HCT116 (cell line): ENCODE measurements around the gene ARNT2. TPM values are rescaled to one million over a fixed set of nuclear protein-coding genes. Genes with fewer than 3 reads are reported as not detected.
"Not testable (repeated sequence)": the region's sequence is repeated elsewhere in the genome, so short reads cannot be mapped to it uniquely, and the experiment has no call there.

Experiments
- ATAC-seq: fragments of 200-7000 bp; cut with Tn5 transposase; 2 replicates; pipeline ENCODE4 v1.9.1; 2020; ENCODE audit warnings: mild to moderate bottlenecking, moderate library complexity
- BruUV-seq: library from RNA; stranded (reverse); fragments of 400-500 nt; replicated peaks from 2 replicates; lab custom pipeline; 2021; lab: Mats Ljungman, UMichigan
- CTCF ChIA-PET: fragments of 300-600 bp; sonication (Branson Sonifier 250); formaldehyde crosslinking; loops from one replicate; lab custom pipeline; 2021; ENCODE audit warnings: antibody characterized with exemption; lab: Charles Lee
- POLR2A ChIA-PET: fragments of 300-600, 350-600 bp; sonication (Branson Sonifier 250); formaldehyde crosslinking; loops from one replicate; lab custom pipeline; 2021; ENCODE audit warnings: antibody characterized with exemption; lab: Charles Lee
- RAD21 ChIA-PET, 2 experiments: fragments of 300-600 bp; sonication (Branson Sonifier 250); formaldehyde crosslinking; loops; one replicate each; lab custom pipeline; 2023; ENCODE audit warnings: low total read pairs in 2 of 2; ENCODE audit not compliant: uncharacterized antibody in 2 of 2, unreplicated experiment in 2 of 2, low non-redundant PET in 1 of 2; lab: Charles Lee
- DNase-seq: peaks from one replicate; pipeline ENCODE4 v3.0.0-alpha.2; 2010; ENCODE audit warnings: low read depth, low spot score
- H2AFZ ChIP-seq: fragments of 200-600 bp; shearing (Covaris generic), sonication (generic); 2 replicates; pipeline ENCODE4 v1.6.1; 2017; ENCODE audit warnings: low read depth, mixed run types, mixed read lengths, antibody characterized with exemption, low read length; ENCODE audit not compliant: poor library complexity, severe bottlenecking
- H3K27ac ChIP-seq: 2 replicates; pipeline ENCODE4 v1.5.1; 2012; ENCODE audit warnings: low read depth, low read length
- H3K27me3 ChIP-seq: fragments of 200-600 bp; sonication (generic); 2 replicates; pipeline ENCODE4 v1.6.1; 2016; ENCODE audit warnings: mixed run types, low read length, mixed read lengths; ENCODE audit not compliant: insufficient read depth
- H3K36me3 ChIP-seq, 2 experiments: fragments of 200-500 bp in 1 of 2; fragments of 200-600 bp in 1 of 2; sonication (Bioruptor generic) in 1 of 2; sonication (generic) in 1 of 2; 2 replicates each; pipeline versions ENCODE4 v1.5.1 to v1.6.1; 2014 to 2016; ENCODE audit warnings: low read length in 2 of 2, inconsistent platforms in 1 of 2, mixed read lengths in 1 of 2, mixed run types in 1 of 2; ENCODE audit not compliant: insufficient read depth in 2 of 2, control insufficient read depth in 1 of 2
- H3K4me1 ChIP-seq, 2 experiments: fragments of 200-600 bp in 1 of 2; sonication (generic) in 1 of 2; 2 replicates each; pipeline versions ENCODE4 v1.5.1 to v1.6.1; 2012 to 2017; ENCODE audit warnings: low read length in 2 of 2, inconsistent platforms in 1 of 2, mild to moderate bottlenecking in 1 of 2, mixed read lengths in 1 of 2, mixed run types in 1 of 2, moderate library complexity in 1 of 2; ENCODE audit not compliant: insufficient read depth in 2 of 2, control insufficient read depth in 1 of 2
- H3K4me2 ChIP-seq: fragments of 200-600 bp; sonication (generic); 2 replicates; pipeline ENCODE4 v1.6.1; 2017; ENCODE audit warnings: mixed run types, low read length, mixed read lengths
- H3K4me3 ChIP-seq, 2 experiments: fragments of 200-600 bp in 1 of 2; sonication (generic) in 1 of 2; replicated peaks in 1 of 2; 2 replicates each; pipeline ENCODE4 v1.5.1; 2011 to 2016; ENCODE audit warnings: low read length in 2 of 2, control low read depth in 1 of 2, low read depth in 1 of 2, mild to moderate bottlenecking in 1 of 2, mixed read lengths in 1 of 2, mixed run types in 1 of 2
- H3K79me2 ChIP-seq: fragments of 200-600 bp; sonication (generic); 2 replicates; pipeline ENCODE4 v1.6.1; 2017; ENCODE audit warnings: mild to moderate bottlenecking, mixed run types, low read length, moderate library complexity, mixed read lengths; ENCODE audit not compliant: insufficient read depth
- H3K9ac ChIP-seq: fragments of 200-600 bp; sonication (generic); 2 replicates; pipeline ENCODE4 v1.6.1; 2016; ENCODE audit warnings: low read length, mixed read lengths
- H3K9me2 ChIP-seq: fragments of 200-600 bp; sonication (generic), shearing (Covaris generic); 2 replicates; pipeline ENCODE4 v1.6.1; 2017; ENCODE audit warnings: mixed run types, mild to moderate bottlenecking, moderate library complexity; ENCODE audit not compliant: insufficient read depth
- H3K9me3 ChIP-seq, 2 experiments: fragments of 200-500 bp in 1 of 2; fragments of 200-600 bp in 1 of 2; sonication (Bioruptor generic) in 1 of 2; sonication (generic) in 1 of 2; 2 replicates each; pipeline ENCODE4 v1.6.1; 2014 to 2017; ENCODE audit warnings: low read length in 2 of 2, mixed read lengths in 2 of 2, inconsistent platforms in 1 of 2, low read depth in 1 of 2, mild to moderate bottlenecking in 1 of 2, mixed run types in 1 of 2, moderate library complexity in 1 of 2; ENCODE audit not compliant: control insufficient read depth in 1 of 2, insufficient read depth in 1 of 2
- H4K20me1 ChIP-seq: fragments of 200-600 bp; sonication (generic), shearing (Covaris generic); 2 replicates; pipeline ENCODE4 v1.6.1; 2017; ENCODE audit warnings: mixed run types, mild to moderate bottlenecking, moderate library complexity; ENCODE audit not compliant: insufficient read depth
- ATF3 ChIP-seq: IDR thresholded peaks from 2 replicates; pipeline ENCODE4 v1.6.1; 2012
- CEBPB ChIP-seq: IDR thresholded peaks from 2 replicates; pipeline ENCODE4 v1.6.1; 2012; ENCODE audit warnings: low read depth
- EGR1 ChIP-seq: IDR thresholded peaks from 2 replicates; pipeline ENCODE4 v1.6.1; 2012; ENCODE audit warnings: low read depth
- ELF1 ChIP-seq: IDR thresholded peaks from 2 replicates; pipeline ENCODE4 v1.6.1; 2012; ENCODE audit warnings: low read depth, borderline replicate concordance
- EZH2 ChIP-seq: fragments of 200-600 bp; sonication (generic); IDR thresholded peaks from 2 replicates; pipeline ENCODE4 v1.6.1; 2017; ENCODE audit warnings: antibody characterized with exemption, mixed run types
- EZH2phosphoT487 ChIP-seq: fragments of 200-600 bp; IDR thresholded peaks from 2 replicates; pipeline ENCODE4 v1.6.1; 2018; ENCODE audit warnings: antibody characterized with exemption, borderline replicate concordance
- FOSL1 ChIP-seq: IDR thresholded peaks from 2 replicates; pipeline ENCODE4 v1.6.1; 2012; ENCODE audit warnings: low read depth
- JUND ChIP-seq: IDR thresholded peaks from 2 replicates; pipeline ENCODE4 v1.6.1; 2012
- MAX ChIP-seq: IDR thresholded peaks from 2 replicates; pipeline ENCODE4 v1.6.1; 2012
- POLR2A ChIP-seq: IDR thresholded peaks from 2 replicates; pipeline ENCODE4 v1.7.0; 2011; ENCODE audit warnings: borderline replicate concordance; ENCODE audit not compliant: insufficient read depth, insufficient read length; ENCODE audit errors: extremely low read depth
- POLR2AphosphoS5 ChIP-seq: IDR thresholded peaks from 2 replicates; pipeline ENCODE4 v1.6.1; 2011; ENCODE audit warnings: mild to moderate bottlenecking, low read depth, low read length, moderate library complexity
- REST ChIP-seq: IDR thresholded peaks from 2 replicates; pipeline ENCODE4 v1.6.1; 2012; ENCODE audit warnings: low read depth
- SP1 ChIP-seq: IDR thresholded peaks from 2 replicates; pipeline ENCODE4 v1.6.1; 2012; ENCODE audit warnings: low read depth
- ZBTB33 ChIP-seq: IDR thresholded peaks from 2 replicates; pipeline ENCODE4 v1.6.1; 2011; ENCODE audit warnings: mild to moderate bottlenecking, low read length, moderate library complexity; ENCODE audit not compliant: insufficient replicate concordance; ENCODE audit errors: extremely low read depth
- ZFX ChIP-seq: fragments of 450-650 bp; IDR thresholded peaks from 2 replicates; pipeline ENCODE4 v1.6.1; 2017
- intact Hi-C: fragments of 100-400 bp; cut with micrococcal nuclease; formaldehyde crosslinking; loops from 2 replicates; pipeline ENCODE4 v1.10.0; 2022
- total RNA-seq: library from RNA; stranded (reverse); gene quantifications from one replicate; pipeline ENCODE4 v1.2.1, GENCODE V29; 2021; ENCODE audit not compliant: unreplicated experiment

The ARNT2 gene
- total RNA-seq, 1 experiment from 2014 or later, result 3.0 TPM

GRCh38 chr15:80390942-80391341 is 13.2 kb upstream of the ARNT2 start:
- CTCF ChIA-PET, POLR2A ChIA-PET, H3K36me3 ChIP-seq, H3K4me1 ChIP-seq, H3K9me2 ChIP-seq, H3K27ac ChIP-seq, H2AFZ ChIP-seq, H3K9me3 ChIP-seq, H4K20me1 ChIP-seq, H3K4me3 ChIP-seq, H3K79me2 ChIP-seq, H3K4me2 ChIP-seq, DNase-seq, RAD21 ChIA-PET, intact Hi-C loops, BruUV-seq, H3K9ac ChIP-seq, ATAC-seq: not testable (repeated sequence)
- peaks cover 26% of the 10 kb centered on the region; the same call in 1 of the 2 replicates for H3K27me3 ChIP-seq

GRCh38 chr15:80395616-80396015 is 8.6 kb upstream of the ARNT2 start:
- H3K4me3 ChIP-seq, result no peak overlapping the region
- H3K36me3 ChIP-seq, result no peaks in the 10 kb centered on the region
- ChIA-PET CTCF (no interaction called here), POLR2A (no interaction called here), RAD21 (no interaction called here)
- H3K79me2 ChIP-seq, result no peaks in the 10 kb centered on the region
- H2AFZ ChIP-seq, result no peak overlapping the region
- no peak overlapping the region for H3K9ac ChIP-seq
- no peaks in the 10 kb centered on the region for H3K9me2 ChIP-seq
- H3K9me3 ChIP-seq, result no peaks in the 10 kb centered on the region
- H3K27ac ChIP-seq, result no peak overlapping the region
- H3K4me2 ChIP-seq, result no peak overlapping the region
- H3K4me1 ChIP-seq, result no peaks in the 10 kb centered on the region
- no TSS peak for BruUV-seq
- no peak for DNase-seq
- no peak for ATAC-seq
- no peaks in the 10 kb centered on the region for H4K20me1 ChIP-seq
- intact Hi-C loops, result no loop called here
- H3K27me3 ChIP-seq, result peaks cover 9% of the 10 kb centered on the region; the same call in 1 of the 2 replicates
- no peak for TF ChIP-seq REST
- no peak for TF ChIP-seq FOSL1
- no peak for TF ChIP-seq ZBTB33
- no peak for TF ChIP-seq MAX
- no peak for TF ChIP-seq SP1
- TF ChIP-seq EGR1, result no peak
- no peak for TF ChIP-seq ATF3
- no peak for TF ChIP-seq POLR2AphosphoS5
- TF ChIP-seq CEBPB, result no peak
- no peak for TF ChIP-seq ZFX
- no peak for TF ChIP-seq EZH2
- no peak for TF ChIP-seq EZH2phosphoT487
- TF ChIP-seq ELF1, result no peak
- TF ChIP-seq JUND, result no peak
- TF ChIP-seq POLR2A, result no peak
